HG03575 (cell line): ENCODE data around the gene CEACAM7.
"Not testable (repeated sequence)": the region's sequence is repeated elsewhere in the genome, so short reads cannot be mapped to it uniquely, and the experiment has no call there.

Experiments used
- ATAC-seq: cut with Tn5 transposase; IDR thresholded peaks from one replicate; pipeline ENCODE4 v1.9.1; 2021; ENCODE audit not compliant: unreplicated experiment, insufficient number of reproducible peaks, low FRiP score; ENCODE audit errors: extremely low read depth

Gene CEACAM7

DNA sequence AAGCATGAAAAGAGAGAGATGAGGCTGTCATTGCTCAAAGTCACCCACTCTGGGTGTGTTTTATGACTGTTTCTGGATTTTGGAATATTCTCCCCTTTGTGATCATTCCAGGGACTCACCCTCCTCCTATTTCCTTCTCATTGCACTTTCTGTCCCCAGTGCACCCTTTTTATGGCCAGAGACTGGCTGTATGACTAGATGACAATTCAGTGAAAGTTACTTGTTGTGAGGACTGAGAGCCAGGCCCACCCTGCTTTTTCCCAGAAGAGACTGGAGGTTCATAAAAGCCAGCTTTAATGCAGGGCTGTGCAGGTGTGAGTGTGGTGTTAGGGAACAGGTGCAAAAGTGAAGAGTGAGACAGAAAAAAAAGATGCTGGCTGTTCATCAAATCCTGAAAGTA, 17.3 kb downstream of the CEACAM7 start:
- no peak for ATAC-seq

DNA sequence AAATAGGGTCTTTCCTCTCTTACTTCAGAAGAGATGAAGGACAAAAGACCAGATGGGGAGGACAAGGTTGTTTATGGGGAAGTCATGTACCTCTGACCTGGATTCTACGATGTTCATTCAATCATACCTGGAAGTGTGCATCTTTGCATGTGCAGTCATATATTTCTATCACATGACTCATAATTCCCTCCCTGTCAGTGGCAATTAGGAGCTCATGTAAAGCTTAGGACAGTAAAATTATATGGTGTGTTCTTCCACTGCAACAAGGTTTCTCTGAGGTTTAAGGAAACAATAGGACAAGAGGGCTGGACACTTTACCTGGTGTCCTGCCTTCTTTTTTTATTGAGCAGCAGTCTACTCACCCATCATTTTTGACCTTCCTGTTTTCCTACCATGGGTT, 19.8 kb downstream of the CEACAM7 start:
- ATAC-seq = no peak

DNA sequence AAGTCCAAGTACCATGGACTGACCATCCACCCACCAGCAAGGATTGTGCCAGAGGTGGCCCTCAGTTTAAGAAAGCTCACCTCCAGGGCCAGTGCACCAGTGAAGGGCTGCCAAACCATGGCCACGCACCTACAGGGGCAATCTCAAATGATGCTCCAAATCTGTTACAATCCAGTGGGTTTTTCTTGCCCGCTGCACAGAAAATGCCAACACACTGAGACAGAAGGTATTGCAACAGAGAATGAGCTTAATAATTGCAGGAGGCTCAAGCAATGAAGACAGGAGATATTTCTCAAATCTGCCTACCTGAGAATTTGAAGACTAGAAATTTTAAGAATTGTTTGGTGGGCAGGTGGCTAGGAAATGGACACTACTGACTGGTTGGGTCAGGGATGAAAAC, 22.0 kb downstream of the CEACAM7 start:
- ATAC-seq = no peak

DNA sequence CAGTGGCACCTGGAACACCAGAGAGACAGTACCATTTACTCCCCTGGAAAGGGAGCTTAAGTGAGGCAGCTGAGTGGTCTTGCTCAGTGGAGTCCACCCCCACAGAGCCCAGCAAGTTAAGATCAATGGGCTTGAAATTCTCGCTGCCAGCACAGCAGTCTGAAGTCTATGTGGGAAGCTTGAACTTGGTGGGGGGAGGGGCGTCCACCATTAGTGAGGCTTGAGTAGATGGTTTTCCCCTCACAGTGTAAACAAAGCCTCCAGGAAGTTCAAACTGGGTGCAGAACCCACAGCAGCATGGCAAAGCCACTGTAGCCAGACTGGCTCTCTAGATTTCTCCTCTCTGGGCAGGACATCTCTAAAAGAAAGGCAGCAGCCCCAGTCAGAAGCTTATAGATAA, 30.9 kb downstream of the CEACAM7 start:
- no peak for ATAC-seq

DNA sequence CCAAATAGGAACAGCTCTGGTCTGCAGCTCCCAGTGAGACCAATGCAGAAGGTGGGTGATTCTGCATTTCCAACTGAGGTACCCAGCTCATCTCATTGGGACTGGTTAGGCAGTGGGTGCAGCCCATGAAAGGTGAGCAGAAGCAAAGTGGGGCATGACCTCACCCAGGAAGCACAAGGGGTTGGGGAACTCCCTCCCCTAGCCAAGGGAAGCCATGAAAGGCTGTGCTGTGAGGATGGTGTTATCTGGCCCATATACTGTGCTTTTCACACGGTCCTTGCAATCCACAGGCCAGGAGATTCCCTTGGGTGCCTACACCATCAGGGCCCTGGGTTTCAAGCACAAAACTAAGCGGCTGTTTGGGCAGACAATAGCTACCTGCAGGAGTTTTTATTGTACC, 31.3 kb downstream of the CEACAM7 start:
- not testable (repeated sequence) for ATAC-seq

DNA sequence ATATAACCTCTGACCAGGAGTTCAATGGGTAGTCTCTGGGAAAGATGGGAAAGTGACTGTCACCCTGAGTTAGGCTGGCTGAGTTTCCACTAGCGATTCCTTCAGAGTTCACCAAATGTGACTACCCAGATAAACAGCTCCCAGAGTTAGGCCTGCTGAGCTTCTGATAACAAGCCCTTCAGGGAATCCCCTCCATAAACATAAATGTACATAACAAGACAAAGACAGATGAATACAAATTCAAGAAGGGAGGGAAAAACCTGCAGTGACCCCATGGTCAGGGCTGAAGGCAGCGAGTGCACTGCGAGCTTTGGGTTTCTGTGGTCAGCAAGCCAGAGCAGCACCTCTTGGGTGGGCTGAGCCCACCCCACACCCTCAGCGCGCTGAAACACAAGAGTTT, 35.8 kb downstream of the CEACAM7 start:
- ATAC-seq = no peak

DNA sequence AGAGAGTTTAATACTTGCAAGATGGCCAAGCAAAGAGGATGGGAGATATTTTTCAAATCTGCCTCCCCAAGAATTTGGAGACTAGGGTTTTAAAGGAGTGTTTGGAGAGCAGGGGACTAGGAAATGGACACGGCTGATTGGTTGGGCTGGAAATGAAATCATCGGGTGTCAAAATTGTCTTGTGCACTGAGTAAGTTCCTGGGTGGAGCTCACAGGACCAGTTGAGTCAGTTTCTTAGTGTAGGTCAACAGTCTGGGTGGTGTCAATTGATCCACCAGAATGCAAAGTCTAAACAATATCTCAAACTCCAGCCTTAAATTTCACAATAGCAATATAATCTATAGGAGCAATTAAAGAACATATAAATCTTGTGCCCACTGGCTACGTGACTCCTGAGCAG, 38.2 kb downstream of the CEACAM7 start:
- ATAC-seq = no peak

DNA sequence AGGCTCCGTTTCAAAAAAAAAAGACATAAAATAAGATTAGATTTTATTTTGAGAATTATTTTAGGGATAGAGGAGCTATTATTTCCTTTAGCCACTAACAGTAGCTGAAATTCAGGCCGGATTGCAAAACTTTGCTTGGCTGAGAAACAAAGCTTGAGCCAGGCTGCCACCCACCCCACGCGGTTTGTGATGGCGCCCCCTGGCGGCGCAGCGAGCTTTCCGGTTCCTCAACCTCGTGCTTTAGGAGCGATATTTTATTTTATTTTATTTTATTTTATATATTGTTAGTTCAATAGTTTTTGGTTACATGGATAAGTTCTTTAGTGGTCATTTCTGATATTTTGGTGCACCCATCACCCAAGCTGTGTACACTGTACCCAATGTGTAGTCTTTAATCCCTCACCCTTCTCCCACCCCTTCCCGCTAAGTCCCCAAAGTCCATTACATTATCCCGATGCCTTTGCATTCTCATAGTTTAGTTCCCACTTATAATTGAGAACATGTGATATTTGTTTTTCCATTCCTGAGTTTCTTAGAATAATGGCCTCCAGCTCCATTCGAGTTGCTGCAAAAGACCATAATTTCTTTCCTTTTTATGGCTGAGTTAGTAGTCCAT, 41.4 kb downstream of the CEACAM7 start:
- ATAC-seq = no peak

DNA sequence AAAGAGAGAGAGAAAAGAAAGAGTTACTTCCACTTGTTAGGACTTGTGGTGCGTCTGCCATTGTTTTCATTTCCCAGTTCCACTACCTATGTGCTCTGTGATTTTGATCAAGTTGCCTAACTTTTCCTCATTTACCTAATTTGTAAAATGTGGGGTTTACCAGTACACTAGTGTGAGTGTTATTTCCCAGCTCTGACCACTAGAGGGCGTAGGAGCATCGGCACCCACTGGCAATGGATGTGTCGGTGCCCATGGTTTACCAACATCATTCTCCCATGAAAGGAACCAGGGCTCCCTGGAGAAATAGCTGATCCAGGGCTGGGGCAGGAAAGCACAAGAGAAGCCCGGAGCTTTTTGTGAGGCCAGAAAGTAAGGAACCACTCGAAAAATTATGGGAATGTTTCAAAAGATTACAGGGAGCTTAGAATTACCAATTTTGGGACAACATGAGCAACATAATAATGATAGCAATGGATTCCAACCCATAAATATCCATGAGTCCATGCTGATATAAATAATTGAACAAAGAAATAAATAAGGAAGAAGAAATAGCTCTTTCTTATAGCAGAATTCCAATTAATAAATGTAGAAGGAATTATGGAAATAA, 46.1 kb downstream of the CEACAM7 start:
- ATAC-seq = no peak

DNA sequence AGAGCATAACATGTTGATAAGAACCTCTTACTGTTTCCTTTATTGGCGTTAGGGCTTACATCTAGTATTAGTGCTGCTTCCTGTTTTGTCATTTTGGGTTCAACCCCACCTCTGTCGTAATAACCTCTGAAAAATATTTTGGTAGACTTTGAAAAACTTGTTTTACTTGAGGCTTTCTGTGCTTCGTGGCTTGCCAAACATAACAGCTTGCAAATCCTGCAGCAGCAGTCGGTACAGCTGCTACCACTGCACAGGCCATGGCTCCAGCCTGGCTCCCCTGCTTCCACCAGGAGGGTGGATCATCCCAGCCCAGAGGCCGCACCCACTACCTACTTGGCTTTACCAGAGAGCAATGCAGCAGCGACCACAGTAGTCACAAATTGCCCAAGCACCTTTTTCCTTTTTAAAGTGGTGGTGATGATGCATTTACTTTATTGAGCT, 49.4 kb downstream of the CEACAM7 start:
- no peak for ATAC-seq

DNA sequence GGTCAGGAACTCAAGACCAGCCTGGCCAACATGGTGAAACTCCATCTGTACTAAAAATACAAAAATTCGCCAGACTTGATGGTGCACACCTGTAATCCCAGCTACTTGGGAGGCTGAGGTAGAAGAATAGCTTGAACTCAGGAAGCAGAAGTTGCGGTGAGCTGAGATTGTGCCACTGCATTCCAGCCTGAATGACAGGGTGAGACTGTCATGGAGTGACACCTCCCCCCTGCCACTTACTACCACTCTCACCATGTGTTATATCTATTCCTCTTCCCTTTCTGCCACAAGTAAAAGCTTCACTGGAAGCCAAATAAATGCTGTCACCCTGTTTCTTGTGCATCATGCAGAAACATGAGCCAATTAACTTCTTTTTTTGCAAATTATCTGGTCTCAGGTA, 50.6 kb downstream of the CEACAM7 start:
- ATAC-seq = no peak

DNA sequence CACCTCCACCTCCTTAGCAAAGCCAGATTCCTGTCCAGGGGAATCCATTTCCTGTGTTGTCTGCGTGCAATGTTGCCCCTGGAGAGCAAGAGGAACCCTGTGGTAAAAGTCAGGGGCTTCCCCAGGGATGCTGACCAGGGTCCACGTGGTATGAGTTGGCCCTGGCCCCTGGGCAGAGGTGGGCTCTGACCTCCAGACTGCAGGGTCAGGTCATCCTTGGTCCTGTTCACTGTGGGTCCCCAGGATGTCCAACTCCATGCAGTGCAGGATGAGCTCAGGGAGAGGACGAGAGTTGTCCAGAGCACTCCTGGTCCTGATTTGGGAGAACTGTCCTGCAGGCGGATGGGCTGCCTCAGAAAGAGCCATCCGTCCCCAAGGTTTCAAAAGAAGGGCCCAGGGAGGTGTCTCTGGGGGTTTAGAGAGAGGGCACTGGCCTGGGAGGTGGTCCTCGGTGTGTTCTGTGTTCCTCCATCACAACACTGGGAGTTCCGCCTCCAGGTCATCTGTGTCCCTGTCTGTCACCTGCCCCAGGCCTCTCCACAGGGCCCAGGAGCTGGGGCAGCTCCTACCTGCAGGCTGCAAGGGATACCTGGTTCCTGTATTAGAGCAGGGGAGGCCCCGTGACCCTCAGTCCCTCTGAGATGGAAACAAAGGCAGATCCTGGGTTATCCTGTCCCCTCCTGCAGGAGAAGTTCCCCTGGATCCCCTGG, 59.9 kb downstream of the CEACAM7 start:
- no peak for ATAC-seq

DNA sequence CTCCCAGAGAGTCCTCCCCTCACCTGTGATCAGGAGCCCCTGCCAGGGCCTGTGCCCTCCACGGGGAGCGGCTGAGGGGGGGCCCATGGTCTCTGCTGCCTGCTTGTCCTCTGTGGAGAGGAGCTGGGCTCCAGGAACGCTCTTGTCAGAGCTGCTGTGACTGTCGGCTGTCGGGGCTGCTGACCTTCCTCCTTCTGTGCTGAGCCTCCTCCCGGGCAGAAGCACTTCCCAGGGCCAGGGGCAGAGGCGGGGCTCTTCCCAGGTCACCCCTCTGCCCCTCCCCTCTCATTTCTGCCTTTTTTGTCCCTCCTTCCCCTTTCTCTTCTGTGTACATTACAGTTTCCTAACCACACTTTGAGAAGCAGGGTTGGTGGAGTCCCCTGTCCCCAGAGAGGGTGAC, 61.2 kb downstream of the CEACAM7 start, which contains the start of gene CEACAM4:
Gene CEACAM4, minus strand, starts transcription at position 198 of the 400 bp plus-strand sequence. Its CDS starts 111 bp downstream, at position 87.
- no peak for ATAC-seq

DNA sequence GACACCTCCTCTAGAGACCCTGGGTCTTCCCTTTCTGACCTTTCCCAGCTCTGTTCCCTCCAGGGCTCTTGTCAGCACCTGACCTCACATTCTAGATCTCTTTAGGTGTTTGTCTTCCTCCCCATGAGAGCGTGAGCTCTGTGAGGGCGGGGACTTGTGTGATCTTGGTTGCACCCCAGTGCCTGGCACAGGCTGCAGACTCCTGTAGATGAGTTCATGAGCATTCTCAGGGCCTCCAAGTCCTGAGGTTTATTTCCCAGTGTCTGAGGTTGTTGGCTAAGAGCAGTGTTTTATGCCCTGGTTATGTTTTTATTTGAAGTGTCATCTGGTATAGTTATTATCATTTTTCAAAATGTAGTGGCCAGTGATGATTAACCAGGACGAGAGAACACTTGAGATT, 61.8 kb downstream of the CEACAM7 start:
- ATAC-seq = no peak

DNA sequence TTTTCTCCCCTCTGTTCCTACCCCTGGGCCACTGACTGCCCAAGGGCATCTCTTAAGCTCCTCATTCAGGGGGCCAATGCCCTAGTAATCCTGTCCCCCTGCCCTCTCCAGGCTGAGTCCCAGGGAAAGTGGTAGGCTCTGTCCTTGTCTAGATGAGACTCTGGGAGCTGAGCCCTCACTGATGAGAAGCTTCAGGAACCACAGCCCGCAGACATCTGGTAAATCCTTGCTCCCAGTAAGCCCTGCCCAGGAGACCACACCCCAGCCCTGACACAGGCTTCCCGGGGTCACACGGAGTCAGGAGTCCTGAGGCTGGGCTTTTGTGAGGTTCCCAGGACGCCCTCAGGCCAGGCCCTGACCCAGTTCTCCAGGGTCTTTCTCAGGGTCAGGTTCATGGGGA, 63.1 kb downstream of the CEACAM7 start:
- ATAC-seq = no peak

DNA sequence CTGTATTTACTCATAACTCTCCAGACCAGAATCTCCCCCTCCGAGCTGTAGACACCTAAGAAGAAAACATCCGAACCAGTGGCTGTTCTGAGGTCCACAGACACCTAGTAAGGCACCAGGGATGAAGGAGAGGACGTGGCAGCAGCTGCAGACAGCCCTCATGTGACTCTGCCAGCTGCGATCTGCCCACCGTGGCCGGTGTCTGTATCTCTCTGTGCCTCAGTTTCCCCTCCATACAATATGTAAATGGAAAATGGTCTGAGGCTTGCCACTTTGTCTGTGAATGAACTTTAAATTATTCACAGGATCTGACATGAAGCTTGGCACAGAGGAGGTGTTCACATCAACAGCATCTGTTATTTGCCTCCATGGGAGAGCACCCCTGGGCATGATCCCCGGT, 63.6 kb downstream of the CEACAM7 start:
- no peak for ATAC-seq

DNA sequence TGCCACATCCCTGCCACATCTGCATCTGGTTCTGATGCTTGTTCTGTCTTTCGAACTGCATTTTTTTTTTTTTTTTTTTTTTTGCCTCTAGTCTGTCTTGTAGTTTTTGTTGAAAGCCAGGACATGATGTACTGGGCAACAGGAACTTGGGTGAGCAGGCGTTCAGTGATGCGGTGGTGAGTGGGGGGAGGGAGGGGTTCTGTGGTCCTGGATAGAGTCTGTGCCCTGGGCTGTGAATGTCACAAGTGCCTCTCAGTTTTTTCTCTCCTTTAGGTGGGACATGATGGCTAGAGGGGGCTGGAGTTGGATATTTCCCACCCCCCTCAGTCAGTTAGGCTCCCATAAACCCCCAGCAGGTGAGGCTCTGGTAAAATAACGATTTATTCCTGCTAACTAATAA, 64.7 kb downstream of the CEACAM7 start:
- no peak for ATAC-seq
